Endothelial cell of umbilical vein (primary cell): ENCODE measurements around the gene LYSMD2. TPM values are rescaled to one million over a fixed set of nuclear protein-coding genes. Genes with fewer than 3 reads are reported as not detected.

Experiments
- BruUV-seq: library from RNA; stranded (reverse); fragments of 400-500 nt; replicated peaks from 2 replicates; lab custom pipeline; 2021; lab: Mats Ljungman, UMichigan
- CTCF ChIA-PET: fragments of 300-600, 350-600 bp; sonication (Branson Sonifier 250); formaldehyde crosslinking; loops from one replicate; lab custom pipeline; 2021; ENCODE audit warnings: antibody characterized with exemption, inconsistent platforms; lab: Charles Lee
- POLR2A ChIA-PET: fragments of 300-600, 350-600 bp; sonication (Branson Sonifier 250); formaldehyde crosslinking; loops from one replicate; lab custom pipeline; 2021; ENCODE audit warnings: antibody characterized with exemption, inconsistent platforms; lab: Charles Lee
- DNase-seq: peaks from one replicate; pipeline ENCODE4 v3.0.0-alpha.2; 2011; ENCODE audit warnings: low read depth, low spot score
- FAIRE-seq: peaks from 2 replicates; lab custom pipeline; 2011; peaks lifted over from hg19 to GRCh38; lab: Jason Lieb, UNC
- H2AFZ ChIP-seq: 2 replicates; pipeline ENCODE4 v1.6.0; 2012; ENCODE audit warnings: low read depth, low read length, control low read depth, inconsistent platforms
- H3K27ac ChIP-seq: 2 replicates; pipeline ENCODE4 v1.5.1; 2011; ENCODE audit warnings: low read depth, mild to moderate bottlenecking, control low read depth, low read length, moderate library complexity; ENCODE audit not compliant: insufficient read depth
- H3K27me3 ChIP-seq, 2 experiments: 2 replicates each; pipeline versions ENCODE4 v1.6.0 to v1.6.1; 2011; ENCODE audit warnings: low read length in 2 of 2, mixed read lengths in 1 of 2; ENCODE audit not compliant: control insufficient read depth in 2 of 2, insufficient read depth in 2 of 2
- H3K36me3 ChIP-seq, 2 experiments: 2 replicates in 1 of 2; 3 replicates in 1 of 2; pipeline ENCODE4 v1.5.1; 2011; ENCODE audit warnings: low read length in 2 of 2, mild to moderate bottlenecking in 1 of 2, moderate library complexity in 1 of 2; ENCODE audit not compliant: control insufficient read depth in 2 of 2, insufficient read depth in 2 of 2; ENCODE audit errors: extremely low read depth in 1 of 2
- H3K4me1 ChIP-seq: 3 replicates; pipeline ENCODE4 v1.5.1; 2011; ENCODE audit warnings: mild to moderate bottlenecking, low read length; ENCODE audit not compliant: control insufficient read depth, insufficient read depth; ENCODE audit errors: extremely low read depth
- H3K4me2 ChIP-seq: 2 replicates; pipeline ENCODE4 v1.6.1; 2011; ENCODE audit warnings: low read length, control low read depth, mixed read lengths; ENCODE audit not compliant: insufficient read depth
- H3K4me3 ChIP-seq, 3 experiments: fragments of 200-600 bp in 1 of 3; sonication (generic), shearing (Covaris generic) in 1 of 3; replicated peaks in 1 of 3; 2 replicates each; pipeline ENCODE4 v1.5.1; 2011 to 2016; ENCODE audit warnings: control low read depth in 3 of 3, low read length in 3 of 3, mild to moderate bottlenecking in 2 of 3, inconsistent platforms in 1 of 3, low read depth in 1 of 3, moderate library complexity in 1 of 3; ENCODE audit not compliant: insufficient read depth in 1 of 3
- H3K79me2 ChIP-seq: 2 replicates; pipeline ENCODE4 v1.6.0; 2012; ENCODE audit warnings: low read length, inconsistent platforms; ENCODE audit not compliant: control insufficient read depth, insufficient read depth
- H3K9ac ChIP-seq: replicated peaks from 2 replicates; pipeline ENCODE3; 2011; ENCODE audit warnings: low read length, control low read depth; ENCODE audit not compliant: insufficient read depth; ENCODE audit errors: extremely low read depth
- H3K9me1 ChIP-seq: replicated peaks from 3 replicates; pipeline ENCODE4 v1.6.0; 2011; ENCODE audit warnings: mild to moderate bottlenecking, low read length; ENCODE audit not compliant: control insufficient read depth, insufficient read depth; ENCODE audit errors: extremely low read depth
- H3K9me3 ChIP-seq: replicated peaks from 2 replicates; pipeline ENCODE4 v1.5.1; 2012; ENCODE audit warnings: low read length, inconsistent platforms; ENCODE audit not compliant: control insufficient read depth, insufficient read depth
- H4K20me1 ChIP-seq: replicated peaks from 2 replicates; pipeline ENCODE3; 2011; ENCODE audit warnings: mild to moderate bottlenecking, low read length; ENCODE audit not compliant: control insufficient read depth, insufficient read depth; ENCODE audit errors: extremely low read depth
- CTCF ChIP-seq, 2 donors: IDR thresholded peaks; 1 replicate in 1 of 2; 2 replicates in 1 of 2; pipeline ENCODE4 v1.5.1; 2011; ENCODE audit warnings: low read length in 2 of 2, mild to moderate bottlenecking in 2 of 2, moderate library complexity in 2 of 2, control low read depth in 1 of 2, inconsistent platforms in 1 of 2, low read depth in 1 of 2; ENCODE audit not compliant: insufficient read depth in 1 of 2; ENCODE audit errors: extremely low read depth in 1 of 2
- EZH2 ChIP-seq: IDR thresholded peaks from 2 replicates; pipeline ENCODE4 v1.6.1; 2012; ENCODE audit warnings: borderline replicate concordance, low read depth, mild to moderate bottlenecking, moderate library complexity, low read length, inconsistent platforms; ENCODE audit not compliant: severe bottlenecking
- FOS ChIP-seq: IDR thresholded peaks from 2 replicates; pipeline ENCODE4 v1.6.1; 2011; ENCODE audit warnings: mild to moderate bottlenecking, low read length, moderate library complexity, borderline replicate concordance; ENCODE audit not compliant: insufficient read depth
- GATA2 ChIP-seq: IDR thresholded peaks from 2 replicates; pipeline ENCODE4 v1.7.0; 2011; ENCODE audit warnings: low read depth, mild to moderate bottlenecking, moderate library complexity, mixed read lengths, low read length; ENCODE audit not compliant: insufficient read length, insufficient read depth
- JUN ChIP-seq: IDR thresholded peaks from 2 replicates; pipeline ENCODE4 v1.6.1; 2011; ENCODE audit warnings: borderline replicate concordance, low read depth; ENCODE audit not compliant: insufficient read length, insufficient read depth
- MAX ChIP-seq: IDR thresholded peaks from 2 replicates; pipeline ENCODE4 v1.6.1; 2011; ENCODE audit not compliant: insufficient read depth, insufficient read length
- MYC ChIP-seq: IDR thresholded peaks from one replicate; pipeline ENCODE4 v1.6.1; 2011; ENCODE audit warnings: mild to moderate bottlenecking, low read depth, low read length
- POLR2A ChIP-seq: IDR thresholded peaks from 2 replicates; pipeline ENCODE4 v1.6.1; 2012; ENCODE audit warnings: low read depth, mild to moderate bottlenecking, control low read depth, low read length
- POLR2AphosphoS5 ChIP-seq: IDR thresholded peaks from 2 replicates; pipeline ENCODE4 v1.6.1; 2012; ENCODE audit warnings: low read depth, mild to moderate bottlenecking, control low read depth, low read length, moderate library complexity; ENCODE audit not compliant: insufficient read depth
- dilution Hi-C: fragments of 300-500 bp; cut with MboI; formaldehyde crosslinking; loops from one replicate; pipeline ENCODE4 v1.15.0; 2019; ENCODE audit warnings: low sequenced_read_pairs; ENCODE audit not compliant: extremely low pct_ligation_motif_present
- intact Hi-C: fragments of 100-400 bp; cut with micrococcal nuclease; formaldehyde crosslinking; loops from one replicate; pipeline ENCODE4 v1.10.0; 2022
- polyA plus RNA-seq, 4 experiments: library from polyadenylated mRNA; depleted of rRNA in 3 of 4; stranded (reverse) in 3 of 4; unstranded in 1 of 4; fragments of >200 nt; gene quantifications; 2 replicates each; pipeline versions ENCODE4 v1.2.1 to v1.2.3, GENCODE V29; 2011 to 2012; ENCODE audit warnings: missing spikeins in 1 of 4
- total RNA-seq: library from RNA; stranded (reverse); gene quantifications from 2 replicates; pipeline ENCODE4 v1.2.3, GENCODE V29; 2021

The LYSMD2 gene
- total and polyA plus RNA-seq, 2 donors (not counting 3 experiments of a cell fraction or from before 2014, with no cell fraction given): 6.2 to 8.0 TPM

GRCh38 chr15:51718219-51718618, 19.2 kb downstream of the LYSMD2 start:
- H3K9me1 ChIP-seq: no peaks in the 10 kb centered on the region
- no peak overlapping the region for H3K27ac ChIP-seq
- no peak overlapping the region for H3K9ac ChIP-seq
- FAIRE-seq (no peak), DNase-seq (no peak)
- TF ChIP-seq MYC (no peak), FOS (no peak), JUN (no peak), POLR2A (no peak), POLR2AphosphoS5 (no peak), MAX (no peak), CTCF (IDR thresholded peaks at IDR 0.05; ENCODE audit: extremely low read depth in 1 of 2, insufficient read depth in 1 of 2, low read depth in 1 of 2, low read length in 2 of 2) (no peak), EZH2 (no peak), GATA2 (no peak)
- peaks cover 15% of the 10 kb centered on the region for H3K4me1 ChIP-seq
- no peak overlapping the region for H3K4me2 ChIP-seq
- intact Hi-C loops: no loop called here
- H3K4me3 ChIP-seq: no peak overlapping the region
- no peaks in the 10 kb centered on the region for H4K20me1 ChIP-seq
- H3K36me3 ChIP-seq: no peaks in the 10 kb centered on the region
- H3K9me3 ChIP-seq: no peaks in the 10 kb centered on the region
- H3K27me3 ChIP-seq: no peaks in the 10 kb centered on the region
- H2AFZ ChIP-seq: no peak overlapping the region
- dilution Hi-C loops: no loop called here
- BruUV-seq: no TSS peak
- POLR2A ChIA-PET: no interaction called here
- CTCF ChIA-PET: no interaction called here
- H3K79me2 ChIP-seq: no peaks in the 10 kb centered on the region
